HG03457 (cell line): ENCODE data around the gene BMP2K.

ENCODE experiments used
- ATAC-seq: cut with Tn5 transposase; IDR thresholded peaks from one replicate; pipeline ENCODE4 v1.9.1; 2021; ENCODE audit warnings: moderate number of reproducible peaks; ENCODE audit not compliant: unreplicated experiment

BMP2K gene

DNA sequence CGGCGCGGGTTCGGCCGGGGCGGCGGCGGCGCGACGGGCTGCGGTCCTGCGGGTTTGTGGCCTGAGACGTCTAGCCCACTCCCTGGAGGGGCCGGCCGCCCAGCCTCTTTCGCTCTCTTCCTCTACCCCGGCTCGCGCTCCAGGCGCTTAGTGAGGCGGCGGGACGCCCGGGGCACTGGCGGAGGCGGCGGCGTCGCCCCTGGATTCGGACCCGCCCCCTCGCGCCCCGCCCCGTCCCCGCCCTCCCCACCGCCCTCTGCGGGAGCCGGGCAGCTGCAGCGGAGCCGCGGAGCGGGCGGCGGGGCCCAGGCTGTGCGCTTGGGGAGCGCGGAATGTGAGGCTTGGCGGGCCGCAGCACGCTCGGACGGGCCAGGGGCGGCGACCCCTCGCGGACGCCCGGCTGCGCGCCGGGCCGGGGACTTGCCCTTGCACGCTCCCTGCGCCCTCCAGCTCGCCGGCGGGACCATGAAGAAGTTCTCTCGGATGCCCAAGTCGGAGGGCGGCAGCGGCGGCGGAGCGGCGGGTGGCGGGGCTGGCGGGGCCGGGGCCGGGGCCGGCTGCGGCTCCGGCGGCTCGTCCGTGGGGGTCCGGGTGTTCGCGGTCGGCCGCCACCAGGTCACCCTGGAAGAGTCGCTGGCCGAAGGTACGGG is at the start of gene BMP2K:
Gene BMP2K (plus strand): TSS at position 272 of the 650 bp plus-strand sequence. CDS start 194 bp downstream, at position 466.
- ATAC-seq: peak; percentile 43

DNA sequence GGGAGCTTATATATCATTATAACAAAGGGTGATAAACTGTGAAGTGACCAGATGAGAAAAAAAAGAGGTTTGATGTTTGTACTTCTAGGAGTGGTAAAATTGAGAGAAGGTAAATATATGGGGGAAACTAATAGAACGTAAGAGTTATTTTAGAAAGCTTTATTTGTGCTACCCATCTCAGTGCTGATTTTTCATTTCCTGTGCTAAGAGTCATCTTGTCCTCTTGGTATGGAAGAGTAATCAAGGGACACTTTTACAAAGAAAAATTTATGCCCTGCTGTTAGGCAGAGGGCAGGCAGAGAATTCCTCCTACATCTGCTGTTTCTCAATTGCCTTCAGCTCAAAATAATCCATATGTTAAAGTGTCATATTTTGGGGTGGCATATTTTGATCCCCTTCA is 49.6 kb upstream of the BMP2K start:
- ATAC-seq: no peak

GRCh38 chr4:78732332-78733104 is 43.6 kb upstream of the BMP2K start:
- ATAC-seq: no peak

- no peak for ATAC-seq
Observed at GRCh38 chr4:78734441-78735162, 41.5 kb upstream of the BMP2K start.

DNA sequence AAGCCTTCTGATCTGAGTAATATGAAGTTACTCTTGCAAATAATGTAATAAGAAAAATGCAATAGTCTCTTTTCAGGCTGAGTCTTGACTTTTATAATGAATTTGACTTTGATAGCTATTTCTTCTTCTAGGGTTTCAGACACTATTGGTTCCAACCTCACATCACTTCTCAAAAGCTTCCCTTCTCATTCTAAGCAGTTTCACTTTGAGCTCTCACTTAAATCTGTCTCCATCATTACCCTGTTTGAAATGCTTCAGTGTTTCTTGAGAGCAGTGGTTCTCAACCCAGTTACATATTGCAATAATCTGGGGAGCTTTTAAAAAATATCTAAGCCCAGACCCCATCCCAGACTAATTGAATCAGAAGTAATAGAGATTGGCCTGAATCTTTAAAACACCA is 40.5 kb upstream of the BMP2K start:
- no peak for ATAC-seq

DNA sequence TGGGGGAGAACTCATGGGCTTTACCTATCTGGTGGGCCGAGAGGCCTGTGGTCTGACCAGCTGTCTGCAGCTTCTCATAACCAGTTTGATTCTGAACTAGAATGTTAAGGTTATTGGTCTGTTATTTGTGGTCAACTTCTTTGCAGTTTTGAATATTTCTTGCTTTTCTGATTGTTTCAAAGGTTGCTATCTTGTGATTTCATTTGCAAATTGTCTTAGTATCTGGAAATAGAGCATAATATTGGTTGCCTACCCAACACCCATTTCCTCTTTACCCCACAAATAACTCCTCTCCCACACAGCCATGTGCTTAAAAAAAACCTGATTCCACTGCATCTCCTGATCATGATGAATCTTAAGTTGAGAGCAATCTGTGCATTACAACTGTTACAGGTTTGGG is 39.1 kb upstream of the BMP2K start:
- no peak for ATAC-seq

- ATAC-seq: no peak
Observed at GRCh38 chr4:78737973-78738372, 38.2 kb upstream of the BMP2K start.

GRCh38 chr4:78742300-78742699 is 33.9 kb upstream of the BMP2K start:
- ATAC-seq: no peak

DNA sequence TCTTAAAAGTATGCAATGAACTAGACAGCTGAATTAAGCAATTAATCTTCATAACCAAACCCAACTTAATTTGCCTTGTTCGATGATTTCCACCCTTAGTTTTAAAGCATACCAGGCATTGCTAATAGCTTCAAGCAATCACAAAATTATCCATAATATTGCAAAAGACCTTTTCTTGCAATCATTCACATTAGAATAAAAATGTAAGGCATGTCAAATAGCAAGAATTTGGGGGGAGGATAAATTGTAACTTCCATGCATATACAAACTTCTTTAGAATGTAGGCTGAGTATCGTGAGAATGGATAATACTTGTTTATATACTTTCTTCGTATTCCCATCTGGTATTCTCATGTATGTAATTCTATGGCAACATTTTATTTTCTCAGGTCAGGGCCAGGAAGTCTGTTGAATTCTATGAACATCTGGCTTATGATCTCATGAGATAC is 28.7 kb upstream of the BMP2K start:
- ATAC-seq: no peak

DNA sequence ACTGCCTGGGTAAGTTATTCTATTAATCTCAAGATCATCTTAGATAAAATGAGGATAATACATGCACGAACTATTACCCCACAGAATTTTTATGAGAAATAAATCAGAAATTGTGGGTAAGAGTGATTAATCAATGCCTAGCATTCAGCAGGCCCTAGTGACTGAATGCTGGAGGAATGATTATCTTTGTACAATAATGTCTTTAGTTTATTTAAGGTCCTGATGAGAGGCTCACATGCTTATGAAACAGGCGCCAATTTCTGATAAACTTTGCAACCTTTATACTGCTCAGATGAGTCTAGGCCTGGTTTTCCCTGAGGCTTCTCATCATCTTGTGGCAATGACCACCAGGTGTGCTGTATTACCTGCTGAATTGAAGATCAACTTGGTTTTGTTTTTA is 27.8 kb upstream of the BMP2K start:
- ATAC-seq: no peak

- ATAC-seq: no peak
Observed at GRCh38 chr4:78749258-78749971, 26.7 kb upstream of the BMP2K start.

DNA sequence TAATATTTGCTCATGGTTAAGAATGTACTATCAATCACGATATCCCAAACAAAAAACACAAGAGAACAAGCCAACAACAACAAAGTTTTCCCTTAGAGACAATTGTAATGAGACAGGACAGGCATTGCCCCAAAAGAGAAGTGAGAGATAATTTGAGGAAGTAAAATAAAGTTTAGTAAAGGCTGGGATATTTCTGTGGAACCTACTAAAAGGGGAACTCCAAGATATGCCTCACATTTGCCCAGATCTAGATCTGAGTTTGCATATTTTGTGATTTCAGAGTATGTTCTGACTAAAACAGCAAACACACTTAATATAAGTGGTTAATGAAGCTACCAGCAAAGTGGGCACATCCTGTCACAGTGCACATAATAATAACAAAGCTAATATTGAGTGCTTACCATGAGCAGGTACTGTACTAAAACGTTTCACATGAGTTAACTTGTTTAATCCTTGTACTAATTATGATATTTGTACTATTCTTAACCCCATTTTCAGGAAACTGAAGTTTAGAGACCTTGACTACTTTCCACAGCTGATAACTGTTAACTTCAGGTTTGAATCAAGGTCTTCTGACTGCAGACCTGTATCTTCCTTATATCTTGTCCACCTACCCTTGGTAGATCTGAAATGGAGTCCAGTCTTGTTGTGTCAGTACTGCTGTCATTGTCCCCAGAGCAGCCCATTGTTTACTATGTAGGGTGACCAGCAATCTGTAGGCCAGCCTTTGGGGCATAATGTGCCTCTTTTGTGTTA is 26.0 kb upstream of the BMP2K start:
- peak; percentile 93 for ATAC-seq

- no peak for ATAC-seq
Observed at GRCh38 chr4:78753091-78753490, 23.1 kb upstream of the BMP2K start.

DNA sequence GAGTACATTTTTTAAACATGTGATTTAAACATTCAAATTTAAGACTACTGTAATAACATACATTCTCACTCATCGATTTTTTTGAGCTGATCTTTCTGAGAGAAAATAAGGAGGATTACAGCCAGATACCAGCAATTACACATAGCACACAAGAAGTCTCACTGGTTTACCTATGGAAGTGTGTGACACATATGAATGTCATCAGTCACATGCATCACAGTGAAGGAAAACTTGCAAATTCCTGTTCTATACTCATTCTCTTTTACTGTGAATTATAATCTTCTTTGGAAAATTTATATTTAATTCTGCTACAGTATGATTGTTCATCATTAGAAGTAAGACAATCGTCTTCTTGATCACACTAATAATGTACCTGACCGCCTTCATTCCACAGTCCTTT is 21.3 kb upstream of the BMP2K start:
- ATAC-seq: no peak

GRCh38 chr4:78756137-78756536 is 20.0 kb upstream of the BMP2K start:
- no peak for ATAC-seq

DNA sequence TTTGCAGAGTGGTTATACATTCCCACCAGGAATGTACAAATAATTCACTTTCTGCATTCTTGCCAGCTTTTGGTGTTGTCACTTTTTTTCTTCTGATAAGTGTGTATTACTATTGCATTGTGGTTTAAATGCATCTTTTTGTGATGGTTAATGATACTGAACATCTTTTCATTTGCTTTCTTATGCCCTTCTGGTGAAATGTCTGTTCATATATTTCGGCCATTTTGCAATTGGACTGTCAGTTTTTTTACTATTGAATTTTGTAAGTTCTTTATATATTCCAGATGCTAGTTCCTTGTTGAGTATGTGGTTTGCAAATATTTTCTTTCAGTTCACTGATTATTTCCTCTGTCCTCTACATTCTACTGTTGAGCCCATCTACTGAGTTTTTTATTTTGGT is 19.4 kb upstream of the BMP2K start:
- no peak for ATAC-seq

DNA sequence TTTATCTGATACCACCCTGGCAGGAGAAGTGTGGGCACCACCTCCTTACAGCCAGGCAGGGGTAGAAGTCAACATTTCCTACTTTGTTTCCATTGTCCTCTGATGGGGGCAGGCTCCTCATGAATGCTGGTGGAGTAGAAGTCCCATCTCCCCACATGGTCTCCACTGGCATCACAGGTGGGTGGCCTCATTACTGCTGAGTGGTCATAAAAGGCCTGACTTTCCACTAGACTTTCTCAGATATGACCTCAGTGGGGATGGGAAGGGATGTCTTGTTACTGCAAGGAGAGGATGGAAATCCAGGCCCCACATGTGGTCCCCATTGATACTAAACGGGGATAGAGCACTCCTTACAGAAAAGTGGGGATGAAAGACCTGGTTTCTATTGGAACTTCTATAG is 18.6 kb upstream of the BMP2K start:
- no peak for ATAC-seq

- ATAC-seq: no peak
Observed at GRCh38 chr4:78758085-78758484, 18.1 kb upstream of the BMP2K start.

DNA sequence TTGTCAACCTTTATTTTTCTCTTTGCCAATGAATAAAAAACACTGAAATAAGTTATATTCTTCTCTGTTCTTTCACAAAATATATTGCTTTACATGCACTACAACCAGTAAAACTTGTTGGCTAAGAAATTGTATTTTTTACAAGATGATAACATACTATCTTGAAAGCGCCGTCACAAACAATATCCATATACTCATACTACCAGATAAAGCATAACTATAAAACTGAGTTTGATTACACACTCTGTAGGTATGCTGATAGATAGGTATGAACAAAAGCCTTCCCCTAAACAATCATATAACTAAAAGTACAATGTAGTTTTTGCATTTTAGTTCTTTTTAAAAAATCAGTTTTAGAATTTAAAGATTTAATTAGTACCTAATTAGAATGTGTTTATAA is 13.6 kb upstream of the BMP2K start:
- ATAC-seq: no peak

DNA sequence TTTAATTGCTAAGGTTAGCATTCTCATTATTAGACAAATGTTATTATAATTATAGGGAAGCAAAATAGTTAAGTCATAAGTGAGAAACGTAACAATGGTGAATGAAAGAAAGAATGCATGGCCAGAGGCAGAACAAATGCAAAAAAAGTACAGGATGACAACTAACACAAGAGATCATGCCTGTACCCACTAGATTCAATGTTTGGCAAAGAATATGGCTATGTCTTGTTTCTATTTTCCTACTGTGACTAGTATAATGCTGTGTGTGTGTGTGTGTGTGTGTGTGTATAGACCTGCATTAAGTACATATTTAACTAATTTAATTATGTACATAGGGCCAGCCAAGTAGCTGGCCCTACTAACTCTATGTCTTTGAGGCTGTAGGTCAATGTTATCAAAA is 12.9 kb upstream of the BMP2K start:
- no peak for ATAC-seq
